Osteoblast (primary cell): Measurements from ENCODE around the gene PALLD. TPM values are rescaled to one million over a fixed set of nuclear protein-coding genes. Genes with fewer than 3 reads are reported as not detected.

Source experiments
- DNase-seq: peaks from one replicate; pipeline ENCODE4 v3.0.0; 2011; ENCODE audit warnings: low spot score, mixed read lengths; ENCODE audit not compliant: insufficient read length; ENCODE audit errors: missing footprints
- H2AFZ ChIP-seq: 2 replicates; pipeline ENCODE4 v1.6.0; 2011; ENCODE audit warnings: mild to moderate bottlenecking, low read length
- H3K27ac ChIP-seq: 2 replicates; pipeline ENCODE4 v1.5.1; 2011; ENCODE audit warnings: mild to moderate bottlenecking, low read depth, low read length, moderate library complexity
- H3K27me3 ChIP-seq: 2 replicates; pipeline ENCODE4 v1.6.0; 2012; ENCODE audit warnings: mild to moderate bottlenecking, control low read depth, inconsistent platforms, low read length, moderate library complexity; ENCODE audit not compliant: insufficient read depth
- H3K36me3 ChIP-seq: 2 replicates; pipeline ENCODE4 v1.5.1; 2011; ENCODE audit warnings: mild to moderate bottlenecking, low read length, control low read depth, moderate library complexity; ENCODE audit not compliant: insufficient read depth
- H3K4me1 ChIP-seq: 2 replicates; pipeline ENCODE4 v1.5.1; 2011; ENCODE audit warnings: mild to moderate bottlenecking, low read length, control low read depth, moderate library complexity; ENCODE audit not compliant: insufficient read depth
- H3K4me2 ChIP-seq: 2 replicates; pipeline ENCODE4 v1.6.0; 2011; ENCODE audit warnings: mild to moderate bottlenecking, low read length; ENCODE audit not compliant: insufficient read depth
- H3K4me3 ChIP-seq: fragments of 200-600 bp; sonication (generic); 3 replicates; pipeline ENCODE4 v1.5.1; 2012; ENCODE audit warnings: mild to moderate bottlenecking, low read length, inconsistent platforms; ENCODE audit not compliant: insufficient read depth
- H3K79me2 ChIP-seq: 2 replicates; pipeline ENCODE4 v1.6.0; 2012; ENCODE audit warnings: mild to moderate bottlenecking, low read length, control low read depth, inconsistent platforms; ENCODE audit not compliant: insufficient read depth
- H3K9me3 ChIP-seq: 2 replicates; pipeline ENCODE4 v1.5.1; 2011; ENCODE audit warnings: low read depth, low read length, control low read depth
- H4K20me1 ChIP-seq: 2 replicates; pipeline ENCODE4 v1.6.0; 2012; ENCODE audit warnings: mild to moderate bottlenecking, low read length, control low read depth; ENCODE audit not compliant: insufficient read depth
- total RNA-seq: library from RNA; depleted of rRNA; stranded (reverse); fragments of >200 nt; gene quantifications from 2 replicates; pipeline ENCODE4 v1.2.3, GENCODE V29; 2012
- TF ChIP-seq, protein P1 (sequence below): IDR thresholded peaks from 2 replicates; pipeline ENCODE4 v1.5.1; 2011; ENCODE audit warnings: mild to moderate bottlenecking, low read depth, low read length, moderate library complexity; ENCODE audit errors: extremely low read depth

Gene PALLD
- total RNA-seq, 1 donor, result 244 TPM

DNA sequence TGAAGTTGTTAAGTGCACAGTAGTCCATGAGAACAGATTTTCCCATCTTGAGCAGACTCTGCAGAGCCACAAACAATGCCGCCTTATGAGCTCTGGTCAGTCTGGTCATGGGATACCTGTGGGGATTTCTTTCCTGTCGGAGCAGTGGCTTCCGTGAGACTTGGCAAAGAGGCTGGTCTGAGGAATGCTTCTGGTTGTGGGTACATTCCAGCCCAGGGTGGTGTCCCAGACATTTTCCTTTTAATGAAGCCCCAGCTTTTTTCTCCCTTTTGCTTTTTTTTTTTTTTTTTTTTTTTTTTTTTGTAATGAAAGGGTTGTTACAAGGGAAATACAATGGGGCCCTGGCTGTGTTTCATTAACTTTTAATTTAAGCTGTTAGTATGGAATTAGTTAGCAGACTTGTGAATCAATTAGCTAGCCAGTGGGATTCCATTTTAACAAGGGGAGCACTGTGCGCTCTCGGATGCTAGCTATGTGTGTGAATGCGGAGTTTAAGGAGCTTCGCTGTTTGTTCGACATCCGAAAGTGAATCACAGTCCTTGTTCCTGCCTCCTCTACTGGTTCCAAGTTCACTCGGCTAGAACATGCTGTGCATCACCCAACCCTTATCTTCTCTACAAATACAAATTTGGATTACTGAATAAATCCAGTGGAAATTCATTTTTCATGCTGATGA is 288.1 kb downstream of the PALLD start:
- TF ChIP-seq, protein P1, sequence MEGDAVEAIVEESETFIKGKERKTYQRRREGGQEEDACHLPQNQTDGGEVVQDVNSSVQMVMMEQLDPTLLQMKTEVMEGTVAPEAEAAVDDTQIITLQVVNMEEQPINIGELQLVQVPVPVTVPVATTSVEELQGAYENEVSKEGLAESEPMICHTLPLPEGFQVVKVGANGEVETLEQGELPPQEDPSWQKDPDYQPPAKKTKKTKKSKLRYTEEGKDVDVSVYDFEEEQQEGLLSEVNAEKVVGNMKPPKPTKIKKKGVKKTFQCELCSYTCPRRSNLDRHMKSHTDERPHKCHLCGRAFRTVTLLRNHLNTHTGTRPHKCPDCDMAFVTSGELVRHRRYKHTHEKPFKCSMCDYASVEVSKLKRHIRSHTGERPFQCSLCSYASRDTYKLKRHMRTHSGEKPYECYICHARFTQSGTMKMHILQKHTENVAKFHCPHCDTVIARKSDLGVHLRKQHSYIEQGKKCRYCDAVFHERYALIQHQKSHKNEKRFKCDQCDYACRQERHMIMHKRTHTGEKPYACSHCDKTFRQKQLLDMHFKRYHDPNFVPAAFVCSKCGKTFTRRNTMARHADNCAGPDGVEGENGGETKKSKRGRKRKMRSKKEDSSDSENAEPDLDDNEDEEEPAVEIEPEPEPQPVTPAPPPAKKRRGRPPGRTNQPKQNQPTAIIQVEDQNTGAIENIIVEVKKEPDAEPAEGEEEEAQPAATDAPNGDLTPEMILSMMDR, result no peak
- H3K9me3 ChIP-seq, result peaks cover 4% of the 10 kb centered on the region
- H3K36me3 ChIP-seq, result no peaks in the 10 kb centered on the region
- H3K4me3 ChIP-seq, result no peak overlapping the region
- H3K27ac ChIP-seq, result no peak overlapping the region
- H3K4me1 ChIP-seq, result peaks cover 4% of the 10 kb centered on the region
- H3K4me2 ChIP-seq, result no peak overlapping the region
- DNase-seq, result no peak
- peaks cover 8% of the 10 kb centered on the region for H3K79me2 ChIP-seq
- H2AFZ ChIP-seq, result no peak overlapping the region
- no peaks in the 10 kb centered on the region for H4K20me1 ChIP-seq
- no peaks in the 10 kb centered on the region for H3K27me3 ChIP-seq

DNA sequence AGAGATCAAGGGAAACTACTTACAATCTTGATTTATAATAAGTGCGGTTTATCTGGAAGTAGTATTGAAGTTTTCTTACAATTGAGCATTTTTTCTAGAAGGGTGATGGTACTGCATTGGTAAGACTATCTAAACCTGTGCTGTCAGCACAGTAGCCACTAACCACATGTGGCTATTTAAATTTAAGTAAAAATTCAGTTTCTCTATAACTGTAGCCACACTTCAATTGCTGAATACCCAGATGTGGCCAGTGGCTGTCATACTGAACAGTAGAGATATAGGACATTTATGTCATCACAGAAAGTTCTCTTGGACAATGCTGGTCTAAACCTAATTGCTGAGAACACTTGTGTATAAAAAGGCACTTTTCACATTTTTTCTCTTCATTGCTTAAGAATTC is 290.5 kb downstream of the PALLD start:
- Histone ChIP-seq H2AFZ (no peak overlapping the region), H3K79me2 (peaks cover 4% of the 10 kb centered on the region), H3K4me1 (peaks cover 5% of the 10 kb centered on the region), H4K20me1 (no peaks in the 10 kb centered on the region), H3K4me2 (no peak overlapping the region), H3K27me3 (no peaks in the 10 kb centered on the region), H3K9me3 (peaks cover 4% of the 10 kb centered on the region), H3K27ac (peak overlapping the region; percentile 3), H3K36me3 (no peaks in the 10 kb centered on the region), H3K4me3 (no peak overlapping the region)
- TF ChIP-seq, protein P1, result no peak
- no peak for DNase-seq

GRCh38 chr4:168787801-168788595 is 291.1 kb downstream of the PALLD start:
- H3K4me2 ChIP-seq, result no peak overlapping the region
- H4K20me1 ChIP-seq, result no peaks in the 10 kb centered on the region
- peaks cover 5% of the 10 kb centered on the region for H3K4me1 ChIP-seq
- H3K27ac ChIP-seq, result peak overlapping the region; percentile 3
- no peak overlapping the region for H3K4me3 ChIP-seq
- DNase-seq, result no peak
- TF ChIP-seq, protein P1, result no peak
- H3K36me3 ChIP-seq, result no peaks in the 10 kb centered on the region
- peaks cover 4% of the 10 kb centered on the region for H3K9me3 ChIP-seq
- peaks cover 4% of the 10 kb centered on the region for H3K79me2 ChIP-seq
- no peaks in the 10 kb centered on the region for H3K27me3 ChIP-seq
- H2AFZ ChIP-seq, result no peak overlapping the region

DNA sequence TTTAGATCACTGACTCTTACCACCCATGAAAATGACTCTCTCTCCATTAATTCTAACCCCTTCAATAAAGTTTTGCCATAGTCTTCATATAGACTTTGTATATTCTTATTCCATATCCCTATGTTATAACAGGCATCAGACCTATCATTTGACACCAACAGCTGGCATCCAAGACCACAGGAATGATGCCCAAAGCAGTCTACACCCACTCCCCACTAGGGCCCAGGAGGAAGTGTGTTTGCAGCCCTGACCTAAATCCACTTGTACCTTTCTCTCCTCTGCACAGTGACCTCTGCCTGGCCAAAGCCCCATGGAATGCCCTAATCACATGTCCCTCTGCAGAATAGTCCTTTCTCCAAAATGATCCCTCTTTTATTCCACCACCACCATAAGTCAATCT is 294.0 kb downstream of the PALLD start:
- H3K4me1 ChIP-seq, result peaks cover 21% of the 10 kb centered on the region
- H3K36me3 ChIP-seq, result no peaks in the 10 kb centered on the region
- H3K27me3 ChIP-seq, result no peaks in the 10 kb centered on the region
- no peak for DNase-seq
- H3K9me3 ChIP-seq, result no peaks in the 10 kb centered on the region
- H3K27ac ChIP-seq, result no peak overlapping the region
- TF ChIP-seq, protein P1, result no peak
- H3K4me3 ChIP-seq, result no peak overlapping the region
- H3K79me2 ChIP-seq, result peaks cover 8% of the 10 kb centered on the region
- H3K4me2 ChIP-seq, result no peak overlapping the region
- H2AFZ ChIP-seq, result no peak overlapping the region
- H4K20me1 ChIP-seq, result no peaks in the 10 kb centered on the region
